GM12878 (cell line): ENCODE measurements around the gene SCAANT1. TPM values are rescaled to one million over a fixed set of nuclear protein-coding genes. Genes with fewer than 3 reads are reported as not detected.

Experiments used
- ATAC-seq: fragments of 200-7000 bp; cut with Tn5 transposase; 3 replicates; pipeline ENCODE4 v1.9.1; 2020; ENCODE audit warnings: mild to moderate bottlenecking, moderate library complexity
- BruUV-seq: library from RNA; stranded (reverse); fragments of 400-500 nt; replicated peaks from 2 replicates; lab custom pipeline; 2021; lab: Mats Ljungman, UMichigan
- CTCF ChIA-PET: fragments of 300-600 bp; sonication (Branson Sonifier 250); formaldehyde crosslinking; extraction: SDS; loops from one replicate; lab custom pipeline; 2021; ENCODE audit warnings: inconsistent platforms; lab: Yijun Ruan, JAX
- POLR2A ChIA-PET: fragments of 350-600 bp; formaldehyde crosslinking; extraction: SDS; loops from one replicate; lab custom pipeline; 2021; ENCODE audit warnings: inconsistent platforms; lab: Charles Lee
- RAD21 ChIA-PET: fragments of 300-600 bp; sonication (Branson Sonifier 250); formaldehyde crosslinking; loops from one replicate; lab custom pipeline; 2023; ENCODE audit warnings: antibody characterized with exemption; ENCODE audit not compliant: unreplicated experiment; lab: Charles Lee
- SMC1A ChIA-PET: fragments of 300-600 bp; sonication (Branson Sonifier 250); formaldehyde crosslinking; loops from one replicate; lab custom pipeline; 2023; ENCODE audit not compliant: unreplicated experiment, uncharacterized antibody; lab: Charles Lee
- DNase-seq: peaks from one replicate; pipeline ENCODE4 v3.0.0-alpha.2; 2011; ENCODE audit warnings: low read depth, low spot score
- FAIRE-seq: peaks from 3 replicates; lab custom pipeline; 2011; peaks lifted over from hg19 to GRCh38; lab: Jason Lieb, UNC
- H2AFZ ChIP-seq: 2 replicates; pipeline ENCODE4 v1.6.0; 2011; ENCODE audit warnings: low read depth, low read length, control low read depth; ENCODE audit not compliant: control insufficient read depth
- H3K27ac ChIP-seq: 2 replicates; pipeline ENCODE4 v1.5.1; 2011; ENCODE audit warnings: control low read depth; ENCODE audit not compliant: control insufficient read depth, insufficient read depth
- H3K27me3 ChIP-seq, 2 experiments: replicated peaks in 1 of 2; 2 replicates each; pipeline versions ENCODE4 v1.6.0 to v1.6.1; 2011; ENCODE audit warnings: low read length in 1 of 2; ENCODE audit not compliant: control insufficient read depth in 2 of 2, insufficient read depth in 2 of 2
- H3K36me3 ChIP-seq, 2 experiments: 2 replicates each; pipeline ENCODE4 v1.5.1; 2011; ENCODE audit warnings: low read length in 1 of 2; ENCODE audit not compliant: control insufficient read depth in 2 of 2, insufficient read depth in 2 of 2
- H3K4me1 ChIP-seq: 2 replicates; pipeline ENCODE4 v1.6.1; 2011; ENCODE audit warnings: mild to moderate bottlenecking, low read length, moderate library complexity, mixed read lengths; ENCODE audit not compliant: control insufficient read depth, insufficient read depth
- H3K4me2 ChIP-seq: 2 replicates; pipeline ENCODE4 v1.6.0; 2011; ENCODE audit warnings: control low read depth; ENCODE audit not compliant: control insufficient read depth, insufficient read depth
- H3K4me3 ChIP-seq: fragments of 200-600 bp; sonication (generic); 2 replicates; pipeline ENCODE4 v1.5.1; 2016
- H3K79me2 ChIP-seq: 2 replicates; pipeline ENCODE4 v1.6.0; 2011; ENCODE audit warnings: low read length; ENCODE audit not compliant: control insufficient read depth, insufficient read depth
- H3K9ac ChIP-seq: 2 replicates; pipeline ENCODE4 v1.8.0; 2011; ENCODE audit warnings: low read length, control low read depth, mixed read lengths; ENCODE audit not compliant: control insufficient read depth, insufficient read depth
- H3K9me3 ChIP-seq: replicated peaks from 3 replicates; pipeline ENCODE4 v1.5.1; 2011; ENCODE audit warnings: mild to moderate bottlenecking, low read length; ENCODE audit not compliant: control insufficient read depth, insufficient read depth
- H4K20me1 ChIP-seq: 2 replicates; pipeline ENCODE4 v1.6.0; 2011; ENCODE audit not compliant: control insufficient read depth, insufficient read depth
- NFXL1 ChIP-seq: fragments of 450-650 bp; IDR thresholded peaks from 2 replicates; pipeline ENCODE4 v1.6.1; 2017; ENCODE audit warnings: antibody characterized with exemption, mild to moderate bottlenecking, borderline replicate concordance
- PAX5 ChIP-seq: IDR thresholded peaks from 2 replicates; pipeline ENCODE4 v1.6.1; 2011; ENCODE audit warnings: low read depth, low read length, borderline replicate concordance
- TCF12 ChIP-seq: IDR thresholded peaks from 2 replicates; pipeline ENCODE4 v1.6.1; 2011; ENCODE audit warnings: low read depth, mild to moderate bottlenecking, low read length
- ZBTB11 ChIP-seq: fragments of 450-650 bp; formaldehyde crosslinking; IDR thresholded peaks from 2 replicates; pipeline ENCODE4 v1.5.0; 2022; ENCODE audit warnings: mild to moderate bottlenecking, missing genetic modification characterization
- WGBS: methylation state at CpG from one replicate; pipeline ENCODE4 v1.1.6; 2016; ENCODE audit warnings: low lambda C conversion rate; ENCODE audit not compliant: insufficient replicate concordance, insufficient coverage; ENCODE audit errors: missing lambda C conversion rate; 5-methylcytosine and 5-hydroxymethylcytosine counted together
- in situ Hi-C: fragments of 300-500 bp; cut with MboI; formaldehyde crosslinking; loops from 9 replicates; pipeline ENCODE4 v1.14.3; 2018; ENCODE audit warnings: mixed read lengths
- intact Hi-C: fragments of 100-400 bp; cut with micrococcal nuclease; formaldehyde crosslinking; loops from one replicate; pipeline ENCODE4 v1.14.2; 2022; ENCODE audit not compliant: unreplicated experiment
- polyA plus RNA-seq, 11 experiments: library from polyadenylated mRNA; depleted of rRNA in 4 of 11; unstranded in 6 of 11; stranded (reverse) in 5 of 11; fragments of >200 nt; fragmentation: Nextera tagmentation in 4 of 11; fragmentation: Illumina TruSeq in 1 of 11; extraction: Ambion mirVana in 4 of 11; extraction: Trizol in 1 of 11; gene quantifications; 1 replicate in 1 of 11; 2 replicates in 10 of 11; pipeline versions ENCODE4 v1.2.1 to v1.2.3, GENCODE V29; 2011 to 2016; ENCODE audit warnings: inconsistent platforms in 2 of 11, missing spikeins in 2 of 11, low read depth in 1 of 11
- total RNA-seq, 4 experiments: library from RNA; depleted of rRNA in 3 of 4; stranded (reverse); fragments of >200 nt in 3 of 4; fragmentation: Illumina TruSeq in 1 of 4; extraction: Trizol in 1 of 4; gene quantifications; 2 replicates each; pipeline versions ENCODE4 v1.2.1 to v1.2.3, GENCODE V29; 2013 to 2021

Gene SCAANT1
- total and polyA plus RNA-seq, 10 of the 15 experiments (the other 5 are each of a cell fraction or from before 2014, with no cell fraction given): 0.60 to 1.7 (median 0.95) TPM; not detected in 6

DNA sequence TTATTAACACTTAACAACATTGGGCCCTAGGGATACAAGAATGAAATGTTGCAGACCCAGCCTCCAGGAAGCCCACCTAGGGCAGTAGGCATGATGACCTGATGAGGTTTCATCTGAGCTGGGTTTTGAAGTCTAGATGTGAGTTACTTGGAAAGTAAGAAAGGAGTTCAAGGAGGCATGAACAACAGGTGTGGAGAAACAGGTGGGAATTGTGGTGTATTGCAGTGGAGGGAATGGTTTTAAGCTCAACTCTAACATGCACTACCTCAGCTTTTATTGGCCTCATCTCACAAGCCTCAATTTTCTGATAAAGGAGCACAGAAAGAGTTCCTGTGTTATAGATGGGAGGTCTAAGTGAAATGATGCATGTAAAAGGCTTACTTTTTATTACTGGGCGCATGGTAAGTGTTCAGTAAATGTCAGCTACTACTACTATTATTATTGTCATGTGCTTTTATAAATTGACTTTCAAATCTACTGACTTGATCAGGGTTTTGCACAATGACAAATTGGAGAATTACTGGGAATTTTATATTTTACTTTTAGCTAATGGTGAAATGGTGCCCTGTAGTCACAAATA lies 19.3 kb downstream of the SCAANT1 start:
- no peak for TF ChIP-seq NFXL1
- TF ChIP-seq TCF12: no peak
- intact Hi-C loops (no loop called here), in situ Hi-C loops (no loop called here)
- peaks cover 22% of the 10 kb centered on the region for H3K79me2 ChIP-seq
- no peak overlapping the region for H2AFZ ChIP-seq
- WGBS: 94% methylated on average over 1 of the region's 1 CpG
- H3K36me3 ChIP-seq: peaks cover 0 to 3% of the 10 kb centered on the region in 2 experiments; a peak in 1 of 4 replicates
- no peaks in the 10 kb centered on the region for H3K27me3 ChIP-seq
- no peak overlapping the region for H3K9ac ChIP-seq
- ATAC-seq (no peak), FAIRE-seq (no peak), DNase-seq (no peak)
- ChIA-PET SMC1A (interaction anchor here (0.9 to 1.8 kb wide), 4 partner anchors 16 to 131 kb away, joined by 3 to 5 read pairs (median 4); partner anchors contain the start of gene PSMD6), POLR2A (interaction anchor here (1.2 kb wide), 1 partner anchor 10 kb away, joined by 3 read pairs; no protein-coding TSS in a partner anchor), RAD21 (no interaction called here), CTCF (interaction anchor here (1.5 kb wide), 1 partner anchor 13 kb away, joined by 3 read pairs; no protein-coding TSS in a partner anchor)
- BruUV-seq: no TSS peak
- no peak overlapping the region for H3K4me2 ChIP-seq
- no peak overlapping the region for H3K27ac ChIP-seq
- H3K4me3 ChIP-seq: no peak overlapping the region
- no peaks in the 10 kb centered on the region for H3K9me3 ChIP-seq
- no peaks in the 10 kb centered on the region for H4K20me1 ChIP-seq
- H3K4me1 ChIP-seq: peaks cover 11% of the 10 kb centered on the region; the same call in 1 of the 2 replicates

DNA sequence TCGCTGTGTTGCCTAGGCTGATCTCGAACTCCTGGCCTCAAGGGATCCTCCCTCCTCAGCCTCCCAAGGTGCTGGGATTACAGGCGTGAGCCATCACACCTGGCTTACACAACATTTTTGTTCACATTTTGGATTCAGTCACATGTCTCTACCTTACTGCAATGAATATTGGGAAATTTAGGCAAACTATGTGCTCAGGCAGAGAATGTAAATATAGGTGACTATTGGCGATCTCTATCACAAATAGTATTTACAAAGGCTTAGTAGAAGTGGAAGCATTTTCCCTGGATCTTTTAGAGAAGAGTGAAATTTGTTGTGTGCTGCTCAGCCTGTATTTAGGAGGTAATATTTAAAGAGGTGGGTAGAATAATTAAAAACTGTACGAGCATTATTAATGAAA lies 20.7 kb downstream of the SCAANT1 start:
- Histone ChIP-seq H3K27ac (no peak overlapping the region), H3K27me3 (no peaks in the 10 kb centered on the region), H3K4me3 (no peak overlapping the region), H3K79me2 (peaks cover 21% of the 10 kb centered on the region), H3K4me1 (peaks cover 11% of the 10 kb centered on the region; the same call in 1 of the 2 replicates), H3K4me2 (no peak overlapping the region), H3K36me3 (peaks cover 0 to 3% of the 10 kb centered on the region in 2 experiments; a peak in 1 of 4 replicates), H2AFZ (no peak overlapping the region), H3K9ac (no peak overlapping the region), H4K20me1 (no peaks in the 10 kb centered on the region), H3K9me3 (no peaks in the 10 kb centered on the region)
- TF ChIP-seq ZBTB11 (CRISPR knock-in tag): no peak
- no peak for TF ChIP-seq PAX5
- no TSS peak for BruUV-seq
- in situ Hi-C loops (no loop called here), intact Hi-C loops (no loop called here)
- no peak for DNase-seq
- 86% methylated on average over 5 of the region's 5 CpGs for WGBS
- POLR2A ChIA-PET: no interaction called here
- no peak for FAIRE-seq
- SMC1A ChIA-PET: no interaction called here
- RAD21 ChIA-PET: no interaction called here
- CTCF ChIA-PET: no interaction called here
- ATAC-seq: no peak
